Measurements from ENCODE around the gene ARHGEF19. TPM values are rescaled to one million over a fixed set of nuclear protein-coding genes. Genes with fewer than 3 reads are reported as not detected.

The ARHGEF19 gene
- total and polyA plus RNA-seq, 9 of the 15 experiments (the other 6 are each of a cell fraction or from before 2014, with no cell fraction given), result 0.73 to 21.0 (median 5.2) TPM

DNA sequence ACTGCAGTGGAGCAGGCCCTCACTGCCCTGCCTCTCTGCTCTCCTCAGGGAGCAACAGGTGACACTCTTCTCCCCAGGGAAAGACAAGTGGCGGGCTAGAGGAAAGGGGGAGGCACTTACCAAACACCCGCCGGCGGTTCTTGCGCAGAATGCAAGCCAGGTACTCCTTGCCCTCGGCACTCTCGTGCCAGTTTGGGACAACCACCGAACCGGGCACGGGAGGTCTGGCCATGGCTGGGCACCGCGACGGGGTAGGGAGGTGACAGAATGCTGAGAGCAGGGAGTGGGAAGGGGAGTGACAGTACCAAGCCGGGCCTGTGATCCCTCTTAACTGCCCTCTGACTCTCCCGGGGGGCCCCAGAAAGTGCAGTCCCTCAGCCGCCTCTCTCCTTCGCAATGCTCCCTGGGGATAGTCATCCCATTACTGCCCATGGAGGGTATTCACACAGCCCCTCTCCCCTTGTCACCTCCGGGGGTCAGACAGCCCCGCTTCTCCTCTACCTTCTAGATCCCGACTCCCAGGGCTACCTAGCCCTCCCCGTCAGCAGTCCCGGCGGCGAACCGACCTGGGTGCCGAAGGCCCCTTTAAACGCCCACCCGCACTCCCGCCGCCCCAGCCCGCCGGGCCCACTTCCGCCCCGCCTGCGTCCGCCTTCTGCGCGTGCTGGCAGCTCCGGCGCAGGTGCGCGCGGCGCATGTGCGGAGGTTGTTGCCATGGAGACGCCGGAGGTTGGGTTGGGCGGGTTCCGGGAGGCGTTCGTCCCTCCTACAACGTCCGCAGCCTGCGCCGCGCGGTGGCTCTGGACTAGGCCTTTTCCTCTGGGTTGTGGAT is 24.3 kb upstream of the ARHGEF19 start, which contains the start of gene CPLANE2 (continued):
- TF ChIP-seq, protein P1, sequence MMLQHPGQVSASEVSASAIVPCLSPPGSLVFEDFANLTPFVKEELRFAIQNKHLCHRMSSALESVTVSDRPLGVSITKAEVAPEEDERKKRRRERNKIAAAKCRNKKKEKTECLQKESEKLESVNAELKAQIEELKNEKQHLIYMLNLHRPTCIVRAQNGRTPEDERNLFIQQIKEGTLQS (IDR thresholded peaks at IDR 0.05), result no peak
- TF ChIP-seq, protein P1 (CRISPR knock-in tag; conservative IDR thresholded peaks at IDR 0.05), result no peak
- TF ChIP-seq XRCC4 (IDR thresholded peaks at IDR 0.05; ENCODE audit: extremely low read depth, insufficient read depth, insufficient read length) (no peak), CHD1 (IDR thresholded peaks at IDR 0.05; ENCODE audit: low read length) (peak; percentile 63), MXI1 (IDR thresholded peaks at IDR 0.05; ENCODE audit: low read depth, low read length) (peak; percentile 97), NR2F6 (CRISPR knock-in tag; IDR thresholded peaks at IDR 0.05) (0 out of 2 replicates have a peak, but pooled peaks have one; percentile 64), MAZ (CRISPR knock-in tag; conservative IDR thresholded peaks at IDR 0.05 in 1 of 2, IDR thresholded peaks at IDR 0.05 in 1 of 2) (peak; percentile 59 to 74), SMAD1 (IDR thresholded peaks at IDR 0.05; ENCODE audit: low read depth, low read length, partially characterized antibody) (peak; percentile 83), ZNF561 (CRISPR knock-in tag; conservative IDR thresholded peaks at IDR 0.05) (no peak), RUNX1 (IDR thresholded peaks at IDR 0.05; ENCODE audit: low read depth) (no peak), SPI1 (IDR thresholded peaks at IDR 0.05; ENCODE audit: borderline replicate concordance, low read depth, low read length) (peak; percentile 84), SMC3 (conservative IDR thresholded peaks at IDR 0.05; ENCODE audit: insufficient read depth, low read depth, low read length) (no peak), TEAD4 (IDR thresholded peaks at IDR 0.05; ENCODE audit: low read length) (no peak), TEAD4 (CRISPR knock-in tag; IDR thresholded peaks at IDR 0.05; ENCODE audit: borderline replicate concordance) (no peak), EP400 (IDR thresholded peaks at IDR 0.05) (peak; percentile 67; the same call in 1 of the 2 replicates), NELFE (IDR thresholded peaks at IDR 0.05; ENCODE audit: insufficient read depth, insufficient read length) (no peak), CLOCK (CRISPR knock-in tag; IDR thresholded peaks at IDR 0.05; ENCODE audit: borderline replicate concordance) (no peak), CTBP1 (IDR thresholded peaks at IDR 0.05; ENCODE audit: borderline replicate concordance) (peak; percentile 50; the same call in 1 of the 2 replicates), ZNF436 (CRISPR knock-in tag; IDR thresholded peaks at IDR 0.05) (no peak), MYBL2 (IDR thresholded peaks at IDR 0.05; ENCODE audit: low read depth) (no peak), MYBL2 (CRISPR knock-in tag; IDR thresholded peaks at IDR 0.05; ENCODE audit: borderline replicate concordance) (no peak), GTF2F1 (IDR thresholded peaks at IDR 0.05; ENCODE audit: low read depth, low read length) (no peak)
- TF ChIP-seq, protein P2, sequence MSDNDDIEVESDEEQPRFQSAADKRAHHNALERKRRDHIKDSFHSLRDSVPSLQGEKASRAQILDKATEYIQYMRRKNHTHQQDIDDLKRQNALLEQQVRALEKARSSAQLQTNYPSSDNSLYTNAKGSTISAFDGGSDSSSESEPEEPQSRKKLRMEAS (CRISPR knock-in tag; IDR thresholded peaks at IDR 0.05), result peak; percentile 96
- TF ChIP-seq, protein P3, sequence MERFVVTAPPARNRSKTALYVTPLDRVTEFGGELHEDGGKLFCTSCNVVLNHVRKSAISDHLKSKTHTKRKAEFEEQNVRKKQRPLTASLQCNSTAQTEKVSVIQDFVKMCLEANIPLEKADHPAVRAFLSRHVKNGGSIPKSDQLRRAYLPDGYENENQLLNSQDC (CRISPR knock-in tag; IDR thresholded peaks at IDR 0.05), result no peak

All from K562 (cell line).